DMS53 treated with DMSO at 0.1 percent for 48 hours (cell line): ENCODE measurements around the gene SMPD2.

Source experiments
- DNase-seq: peaks from one replicate; lab custom pipeline; 2025; ENCODE audit not compliant: unreplicated experiment; lab: John Stamatoyannopoulos, UW

SMPD2 gene

GRCh38 chr6:109482905-109483734, 42.6 kb downstream of the SMPD2 start, which contains the start of gene ZBTB24:
Gene ZBTB24 (minus strand): TSS chr6:109483219. CDS start chr6:109482026, 1,193 bp downstream.
- peak; percentile 78 for DNase-seq

- no peak for DNase-seq
These were observed 43.2 kb downstream of the SMPD2 start for GRCh38 chr6:109483735-109484057.

- DNase-seq: no peak
These were observed 43.6 kb downstream of the SMPD2 start for GRCh38 chr6:109484122-109484521.

- no peak for DNase-seq
These were observed 44.9 kb downstream of the SMPD2 start for GRCh38 chr6:109485266-109485935.

GRCh38 chr6:109486068-109486467, 45.5 kb downstream of the SMPD2 start:
- peak; percentile 73 for DNase-seq

GRCh38 chr6:109488001-109488400, 47.5 kb downstream of the SMPD2 start:
- DNase-seq: no peak

GRCh38 chr6:109490713-109491112, 50.2 kb downstream of the SMPD2 start:
- no peak for DNase-seq

GRCh38 chr6:109491207-109491938, 50.8 kb downstream of the SMPD2 start:
- DNase-seq: peak; percentile 16
